ENCODE results near the gene DNAH11. TPM values are rescaled to one million over a fixed set of nuclear protein-coding genes. Genes with fewer than 3 reads are reported as not detected.

DNAH11 gene
- total RNA-seq, 1 experiment from 2014 or later = 0.39 TPM

DNA sequence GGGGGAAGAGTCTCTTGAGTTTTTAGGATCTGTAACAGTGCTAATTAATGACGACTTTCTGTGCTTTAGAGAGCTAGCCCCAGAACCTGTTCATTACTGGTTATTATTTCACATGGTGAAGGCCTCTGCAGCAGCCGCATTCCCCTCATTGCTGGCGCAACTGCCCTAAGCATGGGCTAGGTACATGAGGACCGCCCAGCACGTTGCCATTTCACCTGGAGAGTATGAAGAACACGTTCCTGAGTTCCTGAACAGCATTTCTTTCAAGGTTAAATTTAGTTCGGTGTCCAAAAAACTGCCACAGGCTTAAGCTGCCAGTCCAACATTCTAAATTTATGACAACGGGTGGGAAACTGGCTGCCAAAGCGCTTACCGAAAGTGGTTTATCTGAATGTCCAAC is 177.0 kb downstream of the DNAH11 start:
- Histone ChIP-seq H3K9me3 (ENCODE audit: control insufficient read depth in 1 of 2, insufficient read depth in 1 of 2, low read depth in 1 of 2, low read length in 2 of 2) (no peaks in the 10 kb centered on the region), H3K27ac (ENCODE audit: low read depth, low read length) (no peak overlapping the region), H3K4me3 (replicated peaks in 1 of 2; ENCODE audit: low read depth in 1 of 2, low read length in 2 of 2) (no peak overlapping the region), H3K36me3 (ENCODE audit: control insufficient read depth in 1 of 2, insufficient read depth in 2 of 2, low read length in 2 of 2) (no peaks in the 10 kb centered on the region), H3K9me2 (ENCODE audit: insufficient read depth) (no peaks in the 10 kb centered on the region), H2AFZ (ENCODE audit: low read depth, low read length, poor library complexity, severe bottlenecking) (no peak overlapping the region), H3K4me2 (ENCODE audit: low read length) (no peak overlapping the region), H4K20me1 (ENCODE audit: insufficient read depth) (no peaks in the 10 kb centered on the region), H3K79me2 (ENCODE audit: insufficient read depth, low read length) (no peaks in the 10 kb centered on the region), H3K9ac (ENCODE audit: low read length) (no peak overlapping the region), H3K27me3 (ENCODE audit: insufficient read depth, low read length) (no peaks in the 10 kb centered on the region), H3K4me1 (ENCODE audit: control insufficient read depth in 1 of 2, insufficient read depth in 2 of 2, low read length in 2 of 2) (no peaks in the 10 kb centered on the region)
- ChIA-PET CTCF (no interaction called here), POLR2A (no interaction called here), RAD21 (ENCODE audit: low non-redundant PET in 1 of 2, low total read pairs in 2 of 2, uncharacterized antibody in 2 of 2, unreplicated experiment in 2 of 2) (no interaction called here)
- DNase-seq (ENCODE audit: low read depth, low spot score) (no peak), ATAC-seq (no peak)
- BruUV-seq (replicated peaks) = no TSS peak
- TF ChIP-seq ZFX (IDR thresholded peaks at IDR 0.05) = no peak
- TF ChIP-seq EZH2 (IDR thresholded peaks at IDR 0.05) = no peak
- TF ChIP-seq YY1 (IDR thresholded peaks at IDR 0.05; ENCODE audit: extremely low read depth, insufficient replicate concordance, low read depth, low read length) = no peak
- TF ChIP-seq EZH2phosphoT487 (IDR thresholded peaks at IDR 0.05; ENCODE audit: borderline replicate concordance) = no peak
- TF ChIP-seq, protein P1, sequence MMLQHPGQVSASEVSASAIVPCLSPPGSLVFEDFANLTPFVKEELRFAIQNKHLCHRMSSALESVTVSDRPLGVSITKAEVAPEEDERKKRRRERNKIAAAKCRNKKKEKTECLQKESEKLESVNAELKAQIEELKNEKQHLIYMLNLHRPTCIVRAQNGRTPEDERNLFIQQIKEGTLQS (IDR thresholded peaks at IDR 0.05) = no peak
- no peak for TF ChIP-seq JUND (IDR thresholded peaks at IDR 0.05)
- no peak for TF ChIP-seq MAX (IDR thresholded peaks at IDR 0.05)
- no peak for TF ChIP-seq CBX3 (IDR thresholded peaks at IDR 0.05; ENCODE audit: low read depth)
- no peak for TF ChIP-seq POLR2A (IDR thresholded peaks at IDR 0.05; ENCODE audit: borderline replicate concordance, extremely low read depth, insufficient read depth, insufficient read length)
- no peak for TF ChIP-seq CEBPB (IDR thresholded peaks at IDR 0.05; ENCODE audit: low read depth)
- TF ChIP-seq ZBTB33 (IDR thresholded peaks at IDR 0.05; ENCODE audit: extremely low read depth, insufficient replicate concordance, low read length) = no peak
- no peak for TF ChIP-seq EGR1 (IDR thresholded peaks at IDR 0.05; ENCODE audit: low read depth)
- intact Hi-C loops (cut with micrococcal nuclease) = no loop called here

All from HCT116 (cell line).